Keratinocyte (primary cell): ENCODE results near the gene RFC1. TPM values are rescaled to one million over a fixed set of nuclear protein-coding genes. Genes with fewer than 3 reads are reported as not detected.

Experiments used
- DNase-seq: peaks from one replicate; pipeline ENCODE4 v3.0.0-alpha.2; 2011; ENCODE audit warnings: low read depth, missing footprints, low spot score
- FAIRE-seq: peaks from 2 replicates; lab custom pipeline; 2011; peaks lifted over from hg19 to GRCh38; lab: Jason Lieb, UNC
- H2AFZ ChIP-seq: 2 replicates; pipeline ENCODE4 v1.6.0; 2012; ENCODE audit warnings: low read length, control low read depth, inconsistent platforms; ENCODE audit not compliant: control insufficient read depth
- H3K27ac ChIP-seq: 2 replicates; pipeline ENCODE4 v1.5.1; 2011; ENCODE audit warnings: low read length; ENCODE audit not compliant: control insufficient read depth, insufficient read depth
- H3K27me3 ChIP-seq: 3 replicates; pipeline ENCODE4 v1.6.0; 2011; ENCODE audit warnings: low read length; ENCODE audit not compliant: control insufficient read depth, insufficient read depth; ENCODE audit errors: extremely low read depth
- H3K36me3 ChIP-seq, 2 experiments: 2 replicates in 1 of 2; 3 replicates in 1 of 2; pipeline ENCODE4 v1.5.1; 2011; ENCODE audit warnings: low read length in 2 of 2, mild to moderate bottlenecking in 1 of 2; ENCODE audit not compliant: control insufficient read depth in 2 of 2, insufficient read depth in 2 of 2; ENCODE audit errors: extremely low read depth in 1 of 2
- H3K4me1 ChIP-seq: 3 replicates; pipeline ENCODE4 v1.5.1; 2011; ENCODE audit warnings: low read length; ENCODE audit not compliant: control insufficient read depth, insufficient read depth; ENCODE audit errors: extremely low read depth
- H3K4me2 ChIP-seq: 3 replicates; pipeline ENCODE4 v1.6.0; 2011; ENCODE audit warnings: low read depth, low read length; ENCODE audit not compliant: control insufficient read depth, insufficient read depth; ENCODE audit errors: extremely low read depth
- H3K4me3 ChIP-seq, 3 experiments: fragments of 200-600 bp in 1 of 3; sonication (generic) in 1 of 3; 2 replicates in 2 of 3; 3 replicates in 1 of 3; pipeline ENCODE4 v1.5.1; 2011 to 2016; ENCODE audit warnings: low read length in 3 of 3, mild to moderate bottlenecking in 3 of 3, control low read depth in 2 of 3, inconsistent platforms in 1 of 3, low read depth in 1 of 3, mixed read lengths in 1 of 3, mixed run types in 1 of 3, moderate library complexity in 1 of 3; ENCODE audit not compliant: control insufficient read depth in 2 of 3, insufficient read depth in 2 of 3; ENCODE audit errors: extremely low read depth in 1 of 3
- H3K79me2 ChIP-seq: 2 replicates; pipeline ENCODE4 v1.6.0; 2012; ENCODE audit warnings: low read length; ENCODE audit not compliant: control insufficient read depth, insufficient read depth
- H3K9ac ChIP-seq: 3 replicates; pipeline ENCODE4 v1.6.0; 2011; ENCODE audit warnings: low read length; ENCODE audit not compliant: control insufficient read depth, insufficient read depth; ENCODE audit errors: extremely low read depth
- H3K9me1 ChIP-seq: 3 replicates; pipeline ENCODE4 v1.6.0; 2011; ENCODE audit warnings: low read length; ENCODE audit not compliant: control insufficient read depth, insufficient read depth; ENCODE audit errors: extremely low read depth
- H3K9me3 ChIP-seq: 2 replicates; pipeline ENCODE4 v1.5.1; 2012; ENCODE audit warnings: low read depth, low read length; ENCODE audit not compliant: control insufficient read depth
- H4K20me1 ChIP-seq: 3 replicates; pipeline ENCODE4 v1.6.0; 2011; ENCODE audit warnings: low read length; ENCODE audit not compliant: control insufficient read depth, insufficient read depth; ENCODE audit errors: extremely low read depth
- EZH2 ChIP-seq: IDR thresholded peaks from one replicate; pipeline ENCODE4 v1.6.1; 2012; ENCODE audit warnings: inconsistent platforms, mild to moderate bottlenecking, low read length, moderate library complexity
- dilution Hi-C: fragments of 300-500 bp; cut with MboI; formaldehyde crosslinking; loops from one replicate; pipeline ENCODE4 v1.7.0; 2020; ENCODE audit warnings: low sequenced_read_pairs; ENCODE audit not compliant: extremely low pct_ligation_motif_present
- polyA plus RNA-seq, 5 experiments: library from polyadenylated mRNA; depleted of rRNA in 3 of 5; stranded (reverse) in 3 of 5; stranded (forward) in 1 of 5; unstranded in 1 of 5; fragments of >200 nt; gene quantifications; 1 replicate in 1 of 5; 2 replicates in 3 of 5; 3 replicates in 1 of 5; pipeline versions ENCODE4 v1.2.1 to v1.2.3, GENCODE V29; 2011 to 2012; ENCODE audit warnings: missing spikeins in 2 of 5, low read depth in 1 of 5, low replicate concordance in 1 of 5
- TF ChIP-seq, protein P1 (sequence below), 3 experiments: IDR thresholded peaks in 1 of 3; conservative IDR thresholded peaks in 1 of 3; optimal IDR thresholded peaks in 1 of 3; 2 replicates in 2 of 3; 3 replicates in 1 of 3; pipeline versions ENCODE3 to v1.5.1; 2011; ENCODE audit warnings: low read length in 3 of 3, mild to moderate bottlenecking in 3 of 3, moderate library complexity in 2 of 3, control low read depth in 1 of 3, inconsistent platforms in 1 of 3; ENCODE audit not compliant: insufficient read depth in 2 of 3; ENCODE audit errors: extremely low read depth in 1 of 3

Gene RFC1
- polyA plus RNA-seq, 1 donor (not counting 4 experiments of a cell fraction or from before 2014, with no cell fraction given): 17.4 TPM

DNA sequence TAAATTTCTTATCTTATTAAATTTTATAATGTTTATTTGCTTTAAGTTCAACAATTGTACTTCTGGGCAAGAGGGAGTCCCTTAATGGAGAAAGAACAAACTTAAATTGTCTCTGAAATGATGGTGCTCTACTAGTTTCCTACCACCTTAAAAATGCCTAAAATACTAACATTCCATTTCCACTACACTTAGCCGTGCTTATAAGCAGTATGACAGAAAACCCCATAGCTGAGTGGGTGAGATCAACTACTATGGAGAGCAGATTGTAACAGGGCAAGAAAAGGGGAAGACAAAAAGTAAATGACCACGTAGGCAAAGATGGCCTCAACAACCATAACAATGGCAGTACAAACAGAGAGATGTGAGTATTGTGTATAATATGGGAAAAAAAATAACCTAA, 35.0 kb downstream of the RFC1 start:
- no peak for FAIRE-seq
- Histone ChIP-seq H3K4me2 (no peak overlapping the region), H3K9ac (no peak overlapping the region), H4K20me1 (no peaks in the 10 kb centered on the region), H2AFZ (no peak overlapping the region), H3K4me1 (no peaks in the 10 kb centered on the region), H3K4me3 (no peak overlapping the region), H3K27ac (no peak overlapping the region), H3K27me3 (no peaks in the 10 kb centered on the region), H3K9me3 (no peaks in the 10 kb centered on the region), H3K79me2 (peaks cover 38% of the 10 kb centered on the region), H3K36me3 (no peaks in the 10 kb centered on the region), H3K9me1 (no peaks in the 10 kb centered on the region)
- TF ChIP-seq, protein P1, sequence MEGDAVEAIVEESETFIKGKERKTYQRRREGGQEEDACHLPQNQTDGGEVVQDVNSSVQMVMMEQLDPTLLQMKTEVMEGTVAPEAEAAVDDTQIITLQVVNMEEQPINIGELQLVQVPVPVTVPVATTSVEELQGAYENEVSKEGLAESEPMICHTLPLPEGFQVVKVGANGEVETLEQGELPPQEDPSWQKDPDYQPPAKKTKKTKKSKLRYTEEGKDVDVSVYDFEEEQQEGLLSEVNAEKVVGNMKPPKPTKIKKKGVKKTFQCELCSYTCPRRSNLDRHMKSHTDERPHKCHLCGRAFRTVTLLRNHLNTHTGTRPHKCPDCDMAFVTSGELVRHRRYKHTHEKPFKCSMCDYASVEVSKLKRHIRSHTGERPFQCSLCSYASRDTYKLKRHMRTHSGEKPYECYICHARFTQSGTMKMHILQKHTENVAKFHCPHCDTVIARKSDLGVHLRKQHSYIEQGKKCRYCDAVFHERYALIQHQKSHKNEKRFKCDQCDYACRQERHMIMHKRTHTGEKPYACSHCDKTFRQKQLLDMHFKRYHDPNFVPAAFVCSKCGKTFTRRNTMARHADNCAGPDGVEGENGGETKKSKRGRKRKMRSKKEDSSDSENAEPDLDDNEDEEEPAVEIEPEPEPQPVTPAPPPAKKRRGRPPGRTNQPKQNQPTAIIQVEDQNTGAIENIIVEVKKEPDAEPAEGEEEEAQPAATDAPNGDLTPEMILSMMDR (optimal IDR thresholded peaks at IDR 0.05 in 1 of 3, IDR thresholded peaks at IDR 0.05 in 1 of 3, conservative IDR thresholded peaks at IDR 0.05 in 1 of 3; ENCODE audit: extremely low read depth in 1 of 3, insufficient read depth in 2 of 3, low read length in 3 of 3): no peak
- no peak for TF ChIP-seq EZH2
- dilution Hi-C loops: no loop called here
- DNase-seq: no peak

- H3K27me3 ChIP-seq: no peaks in the 10 kb centered on the region
- FAIRE-seq (no peak), DNase-seq (no peak)
- H3K4me3 ChIP-seq: no peak overlapping the region
- H3K9me3 ChIP-seq: no peaks in the 10 kb centered on the region
- H3K9me1 ChIP-seq: no peaks in the 10 kb centered on the region
- no peaks in the 10 kb centered on the region for H3K4me1 ChIP-seq
- H3K79me2 ChIP-seq: peaks cover 36% of the 10 kb centered on the region
- peaks cover 1 to 3% of the 10 kb centered on the region in 2 experiments for H3K36me3 ChIP-seq
- no peak overlapping the region for H2AFZ ChIP-seq
- H3K9ac ChIP-seq: no peak overlapping the region
- no peaks in the 10 kb centered on the region for H4K20me1 ChIP-seq
- no peak overlapping the region for H3K4me2 ChIP-seq
- dilution Hi-C loops: no loop called here
- H3K27ac ChIP-seq: no peak overlapping the region
- TF ChIP-seq, protein P1 (optimal IDR thresholded peaks at IDR 0.05 in 1 of 3, IDR thresholded peaks at IDR 0.05 in 1 of 3, conservative IDR thresholded peaks at IDR 0.05 in 1 of 3; ENCODE audit: extremely low read depth in 1 of 3, insufficient read depth in 2 of 3, low read length in 3 of 3): no peak
- no peak for TF ChIP-seq EZH2
Measured at GRCh38 chr4:39330353-39330752, 35.8 kb downstream of the RFC1 start.
